ENCODE results near the gene JCHAIN. TPM values are rescaled to one million over a fixed set of nuclear protein-coding genes. Genes with fewer than 3 reads are reported as not detected.
A peak's percentile ranks its signal among the peaks of the same experiment; 100 is the strongest.

Gene JCHAIN
- total and polyA plus RNA-seq, 4 donors, result 18.3 to 276 (median 111) TPM

DNA sequence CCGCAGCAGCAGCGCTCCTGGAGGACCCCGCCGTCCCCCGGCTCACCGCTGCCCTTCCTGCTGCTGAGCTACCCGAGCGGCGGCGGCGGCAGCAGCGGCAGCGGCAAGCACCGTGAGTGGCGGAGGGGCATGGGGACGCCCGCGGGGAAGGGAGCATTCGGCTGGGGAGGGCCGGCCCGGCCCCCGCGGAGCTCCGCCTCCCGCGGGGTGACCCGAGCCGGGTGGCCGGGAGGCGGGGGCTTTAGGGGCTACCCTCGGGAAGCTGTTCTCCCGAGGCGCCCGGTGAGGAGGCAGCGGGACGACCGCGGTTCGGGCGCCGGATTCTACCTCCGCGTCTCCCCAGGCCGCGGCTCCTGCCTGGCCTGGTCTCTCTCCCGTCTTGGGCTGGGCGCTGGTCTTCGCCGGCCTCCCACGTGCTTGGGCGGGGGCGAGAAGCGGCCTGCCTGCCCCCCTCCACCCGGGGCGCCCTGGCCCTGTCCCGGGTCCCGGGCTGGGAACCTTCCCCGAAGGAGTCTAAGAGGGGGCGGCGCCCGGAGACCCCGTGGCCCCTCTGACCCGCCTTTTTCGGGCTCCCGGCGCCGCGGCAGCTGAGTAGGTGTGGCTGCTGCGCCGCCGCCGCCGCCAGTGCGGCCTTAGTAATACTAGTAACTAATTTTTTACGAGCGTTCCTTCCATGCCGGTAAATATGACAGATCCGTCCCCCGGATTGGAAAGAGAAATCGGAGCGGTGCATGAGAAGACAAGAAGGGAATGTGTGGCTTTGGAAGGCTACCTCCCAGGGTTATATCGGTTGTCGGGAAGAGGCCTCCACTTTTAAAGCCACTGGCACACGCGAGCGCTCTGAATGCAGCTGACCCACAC is 39.1 kb upstream of the JCHAIN start:
- ATAC-seq (ENCODE audit: insufficient read depth, low FRiP score), result peak; percentile 64
- Histone ChIP-seq H3K4me1 (ENCODE audit: control insufficient read depth in 5 of 5, insufficient read depth in 5 of 5, low read length in 5 of 5) (peaks cover 0 to 21% (median 5%) of the 10 kb centered on the region in 5 donors), H3K9me3 (ENCODE audit: control insufficient read depth in 4 of 4, insufficient read depth in 3 of 4, low read length in 3 of 4) (no peaks in the 10 kb centered on the region), H3K36me3 (ENCODE audit: control insufficient read depth in 4 of 4, insufficient read depth in 4 of 4, low read length in 4 of 4) (no peaks in the 10 kb centered on the region), H3K4me3 (peak overlapping the region; percentile 80), H3K27me3 (ENCODE audit: control insufficient read depth in 3 of 3, insufficient read depth in 3 of 3, low read length in 2 of 3) (no peaks in the 10 kb centered on the region), H3K9ac (ENCODE audit: insufficient read depth in 1 of 2, low read length in 2 of 2) (peak overlapping the region; percentile 26 to 91), H3K27ac (ENCODE audit: low read depth in 1 of 2, low read length in 1 of 2) (peak overlapping the region; percentile 98)
- no peak for TF ChIP-seq CTCF (IDR thresholded peaks at IDR 0.05; ENCODE audit: control extremely low read depth, extremely low read depth)
- DNase-seq, result peak; percentile 76 to 77 (median 77)
- 0 to 1% methylated on average over 70 to 86 of the region's 86 CpGs for WGBS, 2 donors

DNA sequence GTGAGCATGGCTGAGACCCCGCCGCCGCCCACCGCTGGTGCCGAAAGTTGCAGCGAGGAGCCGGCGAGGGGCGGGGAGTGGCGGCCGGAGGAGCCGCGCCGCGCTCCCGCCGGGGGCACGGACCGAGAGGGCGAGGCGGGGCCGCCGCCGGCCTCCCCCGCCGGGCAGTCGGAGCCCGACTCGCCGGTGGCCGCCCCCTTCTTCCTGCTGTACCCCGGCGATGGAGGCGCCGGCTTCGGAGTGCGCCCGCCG is 38.5 kb upstream of the JCHAIN start:
- 0% methylated on average over 4 to 39 of the region's 39 CpGs for WGBS, 2 donors
- peak; percentile 24 for ATAC-seq (ENCODE audit: insufficient read depth, low FRiP score)
- H3K27ac ChIP-seq (ENCODE audit: low read depth in 1 of 2, low read length in 1 of 2), result peak overlapping the region; percentile 98
- no peak overlapping the region for H3K9ac ChIP-seq (ENCODE audit: insufficient read depth in 1 of 2, low read length in 2 of 2)
- H3K27me3 ChIP-seq (ENCODE audit: control insufficient read depth in 3 of 3, insufficient read depth in 3 of 3, low read length in 2 of 3), result no peaks in the 10 kb centered on the region
- peaks cover 0 to 21% (median 5%) of the 10 kb centered on the region in 5 donors for H3K4me1 ChIP-seq (ENCODE audit: control insufficient read depth in 5 of 5, insufficient read depth in 5 of 5, low read length in 5 of 5)
- peak overlapping the region; percentile 80 for H3K4me3 ChIP-seq
- no peaks in the 10 kb centered on the region for H3K9me3 ChIP-seq (ENCODE audit: control insufficient read depth in 4 of 4, insufficient read depth in 3 of 4, low read length in 3 of 4)
- H3K36me3 ChIP-seq (ENCODE audit: control insufficient read depth in 4 of 4, insufficient read depth in 4 of 4, low read length in 4 of 4), result no peaks in the 10 kb centered on the region
- no peak for DNase-seq
- no peak for TF ChIP-seq CTCF (IDR thresholded peaks at IDR 0.05; ENCODE audit: control extremely low read depth, extremely low read depth)

DNA sequence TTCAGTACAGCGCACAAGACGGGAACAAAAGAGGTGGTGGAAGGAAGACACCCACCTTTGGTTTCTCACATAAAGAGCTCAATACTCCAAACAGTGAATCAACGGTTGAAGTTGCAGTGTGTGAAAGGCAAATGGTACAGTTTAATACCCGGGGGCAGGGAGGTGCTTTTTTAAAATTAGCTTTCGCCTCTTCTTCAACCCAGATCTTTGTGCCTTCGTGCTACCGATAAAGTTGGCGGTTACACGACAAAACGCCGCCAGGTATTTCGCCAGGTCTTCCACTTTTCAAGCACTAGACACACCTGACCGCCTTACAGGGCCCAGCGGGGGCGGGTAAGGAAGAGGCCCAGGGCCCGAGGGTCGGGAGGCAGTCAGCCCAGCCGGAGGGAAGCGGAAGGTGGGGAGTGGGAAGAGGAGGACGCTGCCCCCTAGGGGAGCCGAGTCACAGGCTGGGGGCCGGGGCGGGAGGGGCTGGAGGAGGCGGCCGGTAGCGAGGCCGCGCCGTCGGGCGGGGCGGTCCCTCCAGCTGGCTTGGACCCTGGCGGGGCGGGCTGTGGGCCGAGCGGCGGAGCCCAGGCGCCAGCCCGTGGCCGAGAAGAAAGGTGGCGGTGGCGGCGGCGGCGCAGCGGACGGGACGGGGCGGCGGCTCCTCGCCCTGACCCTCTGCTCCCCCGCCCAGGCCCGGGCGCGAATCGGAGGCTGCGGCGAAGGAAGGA is 38.1 kb upstream of the JCHAIN start:
- Histone ChIP-seq H3K4me1 (ENCODE audit: control insufficient read depth in 5 of 5, insufficient read depth in 5 of 5, low read length in 5 of 5) (peaks cover 0 to 21% (median 5%) of the 10 kb centered on the region in 5 donors), H3K4me3 (peak overlapping the region; percentile 80), H3K9ac (ENCODE audit: insufficient read depth in 1 of 2, low read length in 2 of 2) (peak overlapping the region; percentile 83 to 90), H3K27ac (ENCODE audit: low read depth in 1 of 2, low read length in 1 of 2) (peak overlapping the region; percentile 98), H3K27me3 (ENCODE audit: control insufficient read depth in 3 of 3, insufficient read depth in 3 of 3, low read length in 2 of 3) (no peaks in the 10 kb centered on the region), H3K9me3 (ENCODE audit: control insufficient read depth in 4 of 4, insufficient read depth in 3 of 4, low read length in 3 of 4) (no peaks in the 10 kb centered on the region), H3K36me3 (ENCODE audit: control insufficient read depth in 4 of 4, insufficient read depth in 4 of 4, low read length in 4 of 4) (no peaks in the 10 kb centered on the region)
- ATAC-seq (ENCODE audit: insufficient read depth, low FRiP score) (peak; percentile 82), DNase-seq (peak; percentile 92 to 95 (median 93))
- TF ChIP-seq CTCF (IDR thresholded peaks at IDR 0.05; ENCODE audit: control extremely low read depth, extremely low read depth), result no peak
- WGBS, 2 donors, result 1% methylated on average over 19 to 58 of the region's 58 CpGs

Data from lung (tissue), 12 donors.